ENCODE results near the gene MRPS27.

Gene MRPS27

DNA sequence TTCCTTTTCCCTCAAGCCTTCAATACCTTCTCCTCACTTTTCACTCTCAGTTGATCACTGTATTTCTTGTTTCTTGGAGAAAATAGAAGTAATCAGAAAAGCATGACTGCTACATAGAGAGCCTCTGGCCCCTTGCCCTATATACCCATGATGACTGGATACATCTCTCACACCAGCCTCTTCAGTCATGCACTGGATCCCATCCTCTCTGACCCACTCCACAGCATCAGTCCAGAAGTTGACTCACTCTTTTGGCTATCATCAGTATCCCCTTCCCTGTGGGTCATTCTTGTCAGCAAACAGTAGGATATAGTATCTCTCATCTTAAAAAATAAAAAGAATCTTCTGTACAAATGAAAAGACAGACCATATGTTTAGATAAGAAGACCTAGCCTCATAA, 33.0 kb upstream of the MRPS27 start:
- TF ChIP-seq, protein P1, sequence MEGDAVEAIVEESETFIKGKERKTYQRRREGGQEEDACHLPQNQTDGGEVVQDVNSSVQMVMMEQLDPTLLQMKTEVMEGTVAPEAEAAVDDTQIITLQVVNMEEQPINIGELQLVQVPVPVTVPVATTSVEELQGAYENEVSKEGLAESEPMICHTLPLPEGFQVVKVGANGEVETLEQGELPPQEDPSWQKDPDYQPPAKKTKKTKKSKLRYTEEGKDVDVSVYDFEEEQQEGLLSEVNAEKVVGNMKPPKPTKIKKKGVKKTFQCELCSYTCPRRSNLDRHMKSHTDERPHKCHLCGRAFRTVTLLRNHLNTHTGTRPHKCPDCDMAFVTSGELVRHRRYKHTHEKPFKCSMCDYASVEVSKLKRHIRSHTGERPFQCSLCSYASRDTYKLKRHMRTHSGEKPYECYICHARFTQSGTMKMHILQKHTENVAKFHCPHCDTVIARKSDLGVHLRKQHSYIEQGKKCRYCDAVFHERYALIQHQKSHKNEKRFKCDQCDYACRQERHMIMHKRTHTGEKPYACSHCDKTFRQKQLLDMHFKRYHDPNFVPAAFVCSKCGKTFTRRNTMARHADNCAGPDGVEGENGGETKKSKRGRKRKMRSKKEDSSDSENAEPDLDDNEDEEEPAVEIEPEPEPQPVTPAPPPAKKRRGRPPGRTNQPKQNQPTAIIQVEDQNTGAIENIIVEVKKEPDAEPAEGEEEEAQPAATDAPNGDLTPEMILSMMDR (conservative IDR thresholded peaks at IDR 0.05; ENCODE audit: control insufficient read depth, insufficient read depth, low read depth, low read length) = no peak
- peak; percentile 98 for DNase-seq (ENCODE audit: low read depth)
- no peak overlapping the region for H3K4me3 ChIP-seq (ENCODE audit: control insufficient read depth, low read depth, low read length)

DNA sequence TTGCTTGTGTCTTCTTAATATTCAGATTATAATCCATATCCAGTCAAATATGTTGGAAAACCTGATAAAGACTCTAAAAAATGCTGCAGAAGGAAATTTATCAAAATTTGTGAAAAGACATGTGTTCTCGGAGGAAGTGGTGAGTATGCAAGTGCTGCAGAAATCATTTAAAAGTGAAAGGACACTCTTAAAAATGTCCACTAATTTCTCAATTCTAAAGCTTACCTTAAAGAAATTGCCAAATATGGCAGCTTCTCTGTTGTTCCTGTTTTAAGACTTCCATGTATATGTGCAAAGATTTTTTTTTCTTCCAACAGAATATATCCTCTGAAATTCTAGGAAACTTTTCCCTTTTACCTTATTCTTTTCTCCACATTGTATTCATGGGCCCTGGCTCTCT, 32.6 kb upstream of the MRPS27 start:
- no peak overlapping the region for H3K4me3 ChIP-seq (ENCODE audit: control insufficient read depth, low read depth, low read length)
- TF ChIP-seq, protein P1 (conservative IDR thresholded peaks at IDR 0.05; ENCODE audit: control insufficient read depth, insufficient read depth, low read depth, low read length) = no peak
- no peak for DNase-seq (ENCODE audit: low read depth)

DNA sequence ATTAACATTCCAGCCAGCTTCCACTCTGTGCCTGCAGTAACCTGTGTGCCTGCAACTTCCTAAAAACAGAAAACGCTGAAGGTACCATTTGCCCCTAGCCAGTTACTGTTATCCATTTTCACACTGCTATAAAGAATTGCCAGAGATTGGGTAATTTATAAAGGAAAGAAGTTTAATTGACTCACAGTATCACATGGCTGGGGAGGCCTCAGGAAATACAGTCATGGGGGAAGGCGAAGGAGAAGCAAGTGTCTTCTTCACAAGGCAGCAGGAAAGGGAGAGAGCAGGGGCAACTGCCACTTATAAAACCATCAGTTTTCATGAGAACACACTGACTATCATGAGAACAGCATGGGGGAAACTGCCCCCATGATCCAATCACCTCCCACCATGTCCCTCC, 31.3 kb upstream of the MRPS27 start:
- DNase-seq (ENCODE audit: low read depth) = peak; percentile 25
- no peak overlapping the region for H3K4me3 ChIP-seq (ENCODE audit: control insufficient read depth, low read depth, low read length)

DNA sequence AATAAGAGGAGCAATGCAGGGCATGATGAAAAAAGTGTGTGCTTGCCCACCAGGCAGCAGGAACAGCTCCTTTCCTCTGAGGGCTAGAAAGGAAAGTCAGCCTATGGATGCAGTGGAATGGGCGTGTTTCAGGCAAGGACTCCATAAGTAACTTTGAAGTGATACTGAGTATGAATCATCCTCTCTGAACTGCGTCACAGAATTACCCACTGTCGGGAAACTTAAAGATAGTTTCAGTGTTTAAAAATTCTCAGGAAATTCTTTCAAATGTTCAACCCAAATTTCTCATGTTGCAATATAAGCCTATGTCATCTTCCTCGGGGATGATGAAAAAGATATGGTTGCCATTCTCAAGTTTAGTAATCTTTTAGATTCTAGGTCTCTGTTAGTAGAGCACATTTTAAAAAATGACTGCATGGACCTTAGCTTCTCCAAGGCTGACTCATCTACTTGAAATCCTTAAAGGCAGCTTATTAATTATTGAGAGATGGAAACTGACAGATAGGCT, 27.8 kb upstream of the MRPS27 start:
- TF ChIP-seq, protein P1 (conservative IDR thresholded peaks at IDR 0.05; ENCODE audit: control insufficient read depth, insufficient read depth, low read depth, low read length) = no peak
- DNase-seq (ENCODE audit: low read depth) = peak; percentile 97
- H3K4me3 ChIP-seq (ENCODE audit: control insufficient read depth, low read depth, low read length) = peak overlapping the region; percentile 13

More for the DNA sequence above, 31.3 kb upstream of the MRPS27 start:
- TF ChIP-seq, protein P1 (conservative IDR thresholded peaks at IDR 0.05; ENCODE audit: control insufficient read depth, insufficient read depth, low read depth, low read length) = no peak

DNA sequence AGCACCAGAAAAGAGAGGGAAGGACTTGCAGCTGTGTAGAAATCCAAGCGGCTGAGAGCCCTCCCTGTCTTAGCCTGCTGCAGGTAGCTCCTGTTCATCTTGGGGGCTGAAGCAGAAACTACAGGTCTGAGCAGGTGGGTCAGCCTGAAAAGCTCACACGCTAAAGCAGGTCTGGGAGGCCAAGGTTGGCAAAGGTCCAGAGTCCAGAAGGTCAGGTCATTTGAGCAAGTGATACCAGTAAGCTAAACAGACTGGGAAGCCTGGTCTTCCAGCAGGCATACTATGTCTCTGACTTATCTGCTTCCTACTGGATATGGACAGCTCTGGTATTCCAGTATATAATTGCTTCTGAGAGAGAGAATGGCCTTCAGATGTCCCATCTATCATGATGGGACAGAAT, 26.4 kb upstream of the MRPS27 start:
- DNase-seq (ENCODE audit: low read depth) = no peak
- no peak overlapping the region for H3K4me3 ChIP-seq (ENCODE audit: control insufficient read depth, low read depth, low read length)
- TF ChIP-seq, protein P1 (conservative IDR thresholded peaks at IDR 0.05; ENCODE audit: control insufficient read depth, insufficient read depth, low read depth, low read length) = no peak

DNA sequence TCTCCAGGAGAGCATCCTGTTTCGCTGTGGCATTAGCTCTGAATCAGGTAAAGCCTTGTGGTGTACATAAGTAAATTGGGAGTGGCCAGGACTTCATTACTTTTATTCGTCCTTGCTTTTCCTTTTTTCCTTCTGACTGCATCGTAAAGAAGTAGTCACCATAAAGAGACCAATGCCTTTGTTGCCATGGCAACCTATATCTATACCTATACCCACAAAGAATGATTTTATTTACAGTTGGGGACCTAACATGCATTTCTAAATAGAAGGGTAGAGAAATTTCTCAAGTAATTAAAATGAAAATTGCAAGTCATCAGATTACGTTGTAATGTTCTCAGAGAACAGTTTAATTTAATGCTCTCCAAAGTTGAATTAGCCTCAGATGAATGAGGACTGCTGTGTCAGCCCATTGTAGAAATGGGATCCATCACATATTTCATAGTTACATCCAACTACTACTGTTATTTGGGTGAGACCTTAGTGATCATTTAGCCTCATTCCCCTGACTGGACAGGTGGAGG, 18.7 kb upstream of the MRPS27 start:
- no peak overlapping the region for H3K4me3 ChIP-seq (ENCODE audit: control insufficient read depth, low read depth, low read length)
- TF ChIP-seq, protein P1 (conservative IDR thresholded peaks at IDR 0.05; ENCODE audit: control insufficient read depth, insufficient read depth, low read depth, low read length) = no peak
- DNase-seq (ENCODE audit: low read depth) = no peak

DNA sequence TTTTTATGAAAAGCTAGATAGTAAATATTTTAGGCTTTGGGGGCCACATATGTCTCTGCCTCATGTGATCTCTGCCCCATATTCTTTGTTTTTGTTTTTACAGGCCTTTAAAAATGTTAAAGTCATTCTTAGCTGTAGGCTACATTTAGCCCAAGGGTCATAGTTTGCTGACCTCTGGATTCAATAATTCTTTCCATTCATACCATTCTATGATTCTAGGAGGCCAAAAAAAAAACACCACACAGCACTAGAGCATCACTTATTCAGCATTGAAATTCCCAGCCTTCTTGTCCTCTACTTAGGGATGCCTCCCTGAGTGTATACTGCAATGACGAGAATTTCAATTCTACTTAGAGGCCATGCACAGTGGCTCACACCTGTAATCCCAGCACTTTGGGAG, 17.1 kb upstream of the MRPS27 start:
- no peak for DNase-seq (ENCODE audit: low read depth)
- H3K4me3 ChIP-seq (ENCODE audit: control insufficient read depth, low read depth, low read length) = no peak overlapping the region
- TF ChIP-seq, protein P1 (conservative IDR thresholded peaks at IDR 0.05; ENCODE audit: control insufficient read depth, insufficient read depth, low read depth, low read length) = no peak
